Right atrium auricular region (tissue), 2 donors: Measurements from ENCODE around the gene PRR5. TPM values are rescaled to one million over a fixed set of nuclear protein-coding genes. Genes with fewer than 3 reads are reported as not detected.

ENCODE experiments used
- DNase-seq: peaks from one replicate; pipeline ENCODE4 v3.0.0-alpha.2; 2019; ENCODE audit warnings: low spot score
- H3K27ac ChIP-seq, 2 donors: fragments of 200-600 bp; sonication (generic); 1 replicate in 1 of 2; 2 replicates in 1 of 2; pipeline ENCODE4 v1.5.1; 2016 to 2019
- H3K27me3 ChIP-seq, 2 donors: fragments of 200-600 bp; sonication (generic); one replicate each; pipeline versions ENCODE4 v1.5.1 to v1.6.0; 2017 to 2019
- H3K36me3 ChIP-seq: fragments of 200-600 bp; sonication (generic); one replicate; pipeline ENCODE4 v1.5.1; 2016
- H3K4me1 ChIP-seq, 2 donors: fragments of 200-600 bp; sonication (generic); one replicate each; pipeline versions ENCODE4 v1.5.1 to v1.6.0; 2017 to 2019
- H3K4me3 ChIP-seq, 2 donors: fragments of 200-600 bp; sonication (generic); 1 replicate in 1 of 2; 2 replicates in 1 of 2; pipeline ENCODE4 v1.5.1; 2017 to 2019; ENCODE audit warnings: mild to moderate bottlenecking in 1 of 2, moderate library complexity in 1 of 2
- H3K9me3 ChIP-seq, 2 donors: fragments of 200-600 bp; sonication (generic); one replicate each; pipeline ENCODE4 v1.5.1; 2019
- total RNA-seq, 2 donors: library from RNA; depleted of rRNA; stranded (reverse); fragments of >200 nt; gene quantifications; one replicate each; pipeline ENCODE4 v1.1.0, GENCODE V29; 2016
- TF ChIP-seq, protein P1 (sequence below), 2 donors: fragments of 200-600 bp; sonication (generic); IDR thresholded peaks; one replicate each; pipeline ENCODE4 v1.5.1; 2019; ENCODE audit warnings: antibody characterized with exemption in 2 of 2

The PRR5 gene
- total RNA-seq, 2 donors from 2014 or later = 10.5 to 12.1 TPM

DNA sequence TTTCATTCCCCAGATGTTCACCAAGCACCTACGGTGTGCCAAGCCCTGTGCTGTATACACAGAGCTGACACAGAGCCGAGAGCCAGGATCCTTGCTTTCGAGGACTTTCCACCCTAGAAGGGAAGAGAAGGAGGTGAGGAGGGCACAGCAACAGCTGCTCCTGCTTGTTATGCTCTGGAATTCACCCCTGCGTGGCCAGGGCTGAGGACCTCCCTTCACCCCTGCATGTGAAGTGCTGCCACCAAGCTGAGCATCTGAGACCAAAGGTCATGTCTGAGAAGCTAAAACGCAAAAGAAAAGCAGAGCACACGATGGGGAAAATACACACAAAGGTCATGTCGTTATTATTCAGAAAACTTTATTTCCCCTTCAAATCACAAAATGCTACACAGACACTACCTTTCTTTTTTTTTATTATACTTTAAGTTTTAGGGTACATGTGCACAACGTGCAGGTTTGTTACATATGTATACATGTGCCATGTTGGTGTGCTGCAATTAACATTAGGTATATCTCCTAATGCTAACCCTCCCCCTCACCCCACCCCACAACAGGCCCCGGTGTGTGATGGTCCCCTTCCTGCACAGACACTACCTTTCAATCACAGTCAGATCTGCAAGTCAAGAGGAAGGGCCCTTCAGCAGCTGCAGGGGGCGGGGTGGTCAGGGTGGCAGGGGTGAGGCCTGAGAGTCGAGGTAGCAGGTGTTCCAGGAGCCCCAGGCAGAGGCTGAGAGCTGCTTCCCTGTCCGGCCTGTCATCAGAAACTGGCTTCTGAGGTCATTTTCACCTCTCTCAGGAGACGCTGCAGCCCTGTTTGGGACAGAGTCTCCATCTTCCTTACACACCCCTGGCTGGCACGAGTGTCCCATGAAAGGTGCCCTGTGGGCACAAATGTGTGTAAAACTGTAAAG is 40.1 kb upstream of the PRR5 start:
- H3K27ac ChIP-seq = no peak overlapping the region
- H3K27me3 ChIP-seq = no peaks in the 10 kb centered on the region
- DNase-seq = no peak
- H3K4me3 ChIP-seq = no peak overlapping the region
- TF ChIP-seq, protein P1, sequence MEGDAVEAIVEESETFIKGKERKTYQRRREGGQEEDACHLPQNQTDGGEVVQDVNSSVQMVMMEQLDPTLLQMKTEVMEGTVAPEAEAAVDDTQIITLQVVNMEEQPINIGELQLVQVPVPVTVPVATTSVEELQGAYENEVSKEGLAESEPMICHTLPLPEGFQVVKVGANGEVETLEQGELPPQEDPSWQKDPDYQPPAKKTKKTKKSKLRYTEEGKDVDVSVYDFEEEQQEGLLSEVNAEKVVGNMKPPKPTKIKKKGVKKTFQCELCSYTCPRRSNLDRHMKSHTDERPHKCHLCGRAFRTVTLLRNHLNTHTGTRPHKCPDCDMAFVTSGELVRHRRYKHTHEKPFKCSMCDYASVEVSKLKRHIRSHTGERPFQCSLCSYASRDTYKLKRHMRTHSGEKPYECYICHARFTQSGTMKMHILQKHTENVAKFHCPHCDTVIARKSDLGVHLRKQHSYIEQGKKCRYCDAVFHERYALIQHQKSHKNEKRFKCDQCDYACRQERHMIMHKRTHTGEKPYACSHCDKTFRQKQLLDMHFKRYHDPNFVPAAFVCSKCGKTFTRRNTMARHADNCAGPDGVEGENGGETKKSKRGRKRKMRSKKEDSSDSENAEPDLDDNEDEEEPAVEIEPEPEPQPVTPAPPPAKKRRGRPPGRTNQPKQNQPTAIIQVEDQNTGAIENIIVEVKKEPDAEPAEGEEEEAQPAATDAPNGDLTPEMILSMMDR (IDR thresholded peaks at IDR 0.05) = no peak
- peaks cover 0 to 40% of the 10 kb centered on the region in 2 donors for H3K4me1 ChIP-seq
- H3K9me3 ChIP-seq = no peaks in the 10 kb centered on the region
- H3K36me3 ChIP-seq = no peaks in the 10 kb centered on the region

DNA sequence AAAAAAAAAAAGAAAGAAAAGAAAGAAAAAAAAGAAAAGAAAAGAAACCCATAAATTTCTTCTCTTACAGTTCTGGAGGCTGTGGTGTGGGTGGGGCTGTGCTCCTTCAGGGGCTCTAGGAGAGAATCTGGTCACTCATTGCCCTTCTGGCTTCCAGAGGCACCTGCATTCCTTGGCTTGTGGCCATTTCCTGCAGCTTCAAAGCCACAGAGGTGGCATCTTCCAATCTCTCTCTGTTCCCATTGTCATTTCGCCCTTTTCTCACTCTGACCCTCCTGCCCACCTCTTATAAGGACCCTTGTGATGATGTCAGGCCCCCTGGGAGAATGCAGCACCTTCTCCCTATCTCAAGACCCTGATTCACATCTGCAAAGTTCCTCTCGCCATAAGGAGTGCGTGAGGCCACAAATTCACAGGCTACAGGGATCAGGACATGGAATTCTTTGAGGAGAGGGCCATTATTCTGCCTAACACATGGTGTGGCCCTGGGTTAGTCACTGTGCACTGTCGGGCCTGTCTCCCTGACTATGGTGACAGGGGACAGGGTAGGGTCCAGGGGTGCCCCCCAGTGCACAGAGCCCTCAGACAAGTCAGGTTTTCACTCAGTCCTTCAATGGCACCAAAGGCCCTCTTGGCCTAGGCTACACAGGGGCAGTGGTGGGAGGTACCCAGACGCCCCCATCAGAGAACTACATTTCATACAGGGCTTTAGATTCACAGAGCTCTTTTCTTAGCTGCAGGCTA is 38.6 kb upstream of the PRR5 start:
- no peaks in the 10 kb centered on the region for H3K36me3 ChIP-seq
- peaks cover 0 to 44% of the 10 kb centered on the region in 2 donors for H3K4me1 ChIP-seq
- no peak overlapping the region for H3K27ac ChIP-seq
- H3K4me3 ChIP-seq = no peak overlapping the region
- TF ChIP-seq, protein P1 (IDR thresholded peaks at IDR 0.05) = no peak
- DNase-seq = no peak
- H3K27me3 ChIP-seq = no peaks in the 10 kb centered on the region
- no peaks in the 10 kb centered on the region for H3K9me3 ChIP-seq

DNA sequence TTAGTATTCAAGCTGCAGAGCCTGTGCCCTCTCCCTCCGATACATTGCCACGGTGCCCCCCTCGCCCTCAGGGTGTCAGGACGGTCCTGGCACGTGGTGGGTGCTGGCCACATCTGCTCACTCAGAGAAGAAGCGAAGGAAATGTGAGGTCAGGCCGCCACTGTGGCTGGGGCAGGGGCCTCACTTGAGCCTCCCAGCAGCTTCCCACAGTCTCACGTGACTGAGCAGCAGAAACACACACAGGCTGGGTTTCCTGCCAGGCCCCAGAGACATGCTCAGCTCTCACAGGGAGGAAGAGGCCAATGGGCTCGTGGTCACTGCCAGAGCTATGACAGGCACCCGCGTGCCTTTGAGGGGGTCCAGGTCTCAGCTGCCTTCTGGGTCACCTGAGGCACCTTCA is 37.9 kb upstream of the PRR5 start:
- no peaks in the 10 kb centered on the region for H3K9me3 ChIP-seq
- no peak overlapping the region for H3K27ac ChIP-seq
- TF ChIP-seq, protein P1 (IDR thresholded peaks at IDR 0.05) = no peak
- no peaks in the 10 kb centered on the region for H3K27me3 ChIP-seq
- DNase-seq = peak; percentile 67
- no peaks in the 10 kb centered on the region for H3K36me3 ChIP-seq
- H3K4me3 ChIP-seq = no peak overlapping the region
- H3K4me1 ChIP-seq = peaks cover 0 to 40% of the 10 kb centered on the region in 2 donors

DNA sequence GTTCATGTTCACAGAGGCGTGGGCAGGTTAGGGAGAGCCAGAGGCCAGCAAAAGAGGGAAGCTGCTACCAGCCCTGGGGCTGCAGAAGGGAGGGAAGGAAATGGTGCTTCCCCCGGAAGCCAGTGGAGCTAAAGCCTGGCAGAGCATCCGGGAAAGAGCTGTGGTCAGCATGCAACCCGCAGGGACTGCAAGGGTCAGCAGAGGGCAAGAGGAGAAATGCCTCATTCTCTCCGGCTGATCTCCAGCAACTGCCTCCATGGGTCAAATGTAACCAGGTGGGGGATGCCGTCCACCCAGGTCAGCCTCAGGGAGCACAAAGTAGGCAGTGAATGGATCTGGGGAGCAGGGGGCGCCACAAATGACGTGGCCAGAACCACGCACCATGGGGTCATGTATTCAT is 36.9 kb upstream of the PRR5 start:
- Histone ChIP-seq H3K9me3 (no peaks in the 10 kb centered on the region), H3K27me3 (no peaks in the 10 kb centered on the region), H3K36me3 (no peaks in the 10 kb centered on the region), H3K27ac (no peak overlapping the region), H3K4me1 (peaks cover 0 to 42% of the 10 kb centered on the region in 2 donors), H3K4me3 (no peak overlapping the region)
- TF ChIP-seq, protein P1 (IDR thresholded peaks at IDR 0.05) = no peak
- DNase-seq = no peak

DNA sequence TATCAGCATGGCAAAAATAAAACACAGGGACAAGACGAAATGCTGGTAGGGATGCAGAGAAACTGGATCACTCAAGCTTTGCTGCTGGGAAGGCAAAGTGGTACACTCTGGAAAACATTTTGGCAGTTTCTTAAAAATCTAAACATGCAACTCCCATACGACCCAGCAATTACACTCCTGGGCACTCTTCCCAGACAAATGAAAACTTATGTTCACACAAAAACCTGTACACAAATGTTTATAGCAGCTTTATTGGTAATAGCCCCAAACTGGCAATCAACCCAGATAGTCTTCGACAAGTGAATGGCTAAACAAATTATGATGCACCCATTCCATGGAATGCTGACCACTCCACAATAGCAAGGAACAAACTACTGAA is 35.8 kb upstream of the PRR5 start:
- no peaks in the 10 kb centered on the region for H3K36me3 ChIP-seq
- no peak overlapping the region for H3K27ac ChIP-seq
- H3K4me3 ChIP-seq = no peak overlapping the region
- peaks cover 0 to 42% of the 10 kb centered on the region in 2 donors for H3K4me1 ChIP-seq
- TF ChIP-seq, protein P1 (IDR thresholded peaks at IDR 0.05) = no peak
- no peaks in the 10 kb centered on the region for H3K9me3 ChIP-seq
- no peak for DNase-seq
- no peaks in the 10 kb centered on the region for H3K27me3 ChIP-seq
